ENCODE measurements around the gene KCNMA1.
A peak's percentile ranks its signal among the peaks of the same experiment; 100 is the strongest.

Gene KCNMA1

DNA sequence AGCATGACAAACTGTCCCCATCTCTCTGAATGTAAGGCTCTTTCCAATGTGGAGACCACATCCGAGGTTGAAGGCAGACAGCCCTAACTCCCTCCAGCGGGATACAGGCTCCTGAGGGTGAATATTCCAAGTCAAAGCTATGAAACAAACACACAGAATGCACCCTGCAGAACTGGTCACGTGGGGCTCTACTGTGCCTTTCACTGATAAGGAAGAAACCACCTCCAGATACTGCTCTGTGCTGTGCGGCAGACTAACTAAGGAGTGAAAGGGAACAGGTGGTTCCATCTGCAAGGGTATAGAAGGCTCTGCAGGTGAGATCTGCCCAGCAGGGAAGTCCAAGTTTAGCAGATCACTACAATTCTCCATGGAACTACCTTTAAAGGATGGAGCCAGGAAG, 534.4 kb downstream of the KCNMA1 start:
- TF ChIP-seq GATA2 (IDR thresholded peaks at IDR 0.05; ENCODE audit: low read depth, low read length) (no peak), GATA3 (IDR thresholded peaks at IDR 0.05; ENCODE audit: low read depth, low read length) (no peak)

- TF ChIP-seq GATA2 (IDR thresholded peaks at IDR 0.05; ENCODE audit: low read depth, low read length) (no peak), GATA3 (IDR thresholded peaks at IDR 0.05; ENCODE audit: low read depth, low read length) (no peak)
Observed at GRCh38 chr10:77101341-77101740, 536.3 kb downstream of the KCNMA1 start.

GRCh38 chr10:77099136-77099535, 538.5 kb downstream of the KCNMA1 start:
- TF ChIP-seq GATA3 (IDR thresholded peaks at IDR 0.05; ENCODE audit: low read depth, low read length) (no peak), GATA2 (IDR thresholded peaks at IDR 0.05; ENCODE audit: low read depth, low read length) (no peak)

GRCh38 chr10:77097625-77098024, 540.0 kb downstream of the KCNMA1 start:
- TF ChIP-seq GATA2 (IDR thresholded peaks at IDR 0.05; ENCODE audit: low read depth, low read length), result no peak
- no peak for TF ChIP-seq GATA3 (IDR thresholded peaks at IDR 0.05; ENCODE audit: low read depth, low read length)

DNA sequence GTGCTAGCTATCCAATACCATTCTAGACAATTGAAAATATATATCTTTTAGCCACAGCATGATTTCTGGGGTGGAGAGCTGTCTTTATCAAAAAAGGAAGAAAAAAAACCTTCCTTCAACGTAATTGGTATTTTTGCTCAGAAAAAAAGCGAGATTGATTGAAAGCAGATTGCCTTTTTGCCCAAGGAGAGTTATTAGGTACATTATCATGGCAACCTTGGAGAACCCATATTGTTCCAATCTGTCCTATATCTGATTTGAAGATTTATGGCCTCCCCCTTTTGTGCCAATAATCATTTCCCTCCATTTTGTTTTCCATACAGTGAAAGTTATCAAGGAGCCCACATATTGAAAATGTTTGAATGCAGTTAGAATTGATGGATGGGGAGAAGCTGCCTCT, 544.5 kb downstream of the KCNMA1 start:
- TF ChIP-seq GATA3 (IDR thresholded peaks at IDR 0.05; ENCODE audit: low read depth, low read length) (0 out of 2 replicates have a peak, but pooled peaks have one; percentile 20), GATA2 (IDR thresholded peaks at IDR 0.05; ENCODE audit: low read depth, low read length) (peak; percentile 45; the same call in 1 of the 2 replicates)

DNA sequence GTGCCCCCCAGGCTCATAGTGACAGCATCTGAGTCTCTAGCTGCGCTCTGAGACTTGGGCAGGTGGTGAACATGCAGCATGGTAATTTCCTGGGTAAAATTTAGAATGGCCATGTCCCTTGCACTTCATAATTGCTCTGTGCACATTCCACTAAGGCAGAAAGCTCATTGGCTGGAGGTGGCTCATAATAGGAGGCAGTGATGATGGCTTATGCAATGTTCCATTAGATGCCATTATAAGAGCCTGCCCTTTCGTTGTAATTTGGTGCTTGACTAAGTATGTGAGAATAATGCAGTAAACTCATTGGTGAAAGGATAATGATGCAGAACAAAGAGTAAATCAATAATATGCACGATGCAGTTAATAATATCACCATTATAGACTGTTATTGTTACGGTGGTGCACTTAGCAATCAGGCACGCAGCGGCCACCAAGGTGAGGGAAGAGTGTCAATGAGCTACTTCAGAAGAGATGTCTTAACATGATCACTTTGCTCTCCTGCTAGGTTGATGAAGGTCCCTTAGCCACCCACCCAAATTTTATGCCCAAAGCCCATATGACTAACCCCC, 545.9 kb downstream of the KCNMA1 start:
- no peak for TF ChIP-seq GATA2 (IDR thresholded peaks at IDR 0.05; ENCODE audit: low read depth, low read length)
- no peak for TF ChIP-seq GATA3 (IDR thresholded peaks at IDR 0.05; ENCODE audit: low read depth, low read length)

GRCh38 chr10:77090381-77091356, 546.9 kb downstream of the KCNMA1 start:
- TF ChIP-seq GATA3 (IDR thresholded peaks at IDR 0.05; ENCODE audit: low read depth, low read length) (peak; percentile 100), GATA2 (IDR thresholded peaks at IDR 0.05; ENCODE audit: low read depth, low read length) (peak; percentile 99)

DNA sequence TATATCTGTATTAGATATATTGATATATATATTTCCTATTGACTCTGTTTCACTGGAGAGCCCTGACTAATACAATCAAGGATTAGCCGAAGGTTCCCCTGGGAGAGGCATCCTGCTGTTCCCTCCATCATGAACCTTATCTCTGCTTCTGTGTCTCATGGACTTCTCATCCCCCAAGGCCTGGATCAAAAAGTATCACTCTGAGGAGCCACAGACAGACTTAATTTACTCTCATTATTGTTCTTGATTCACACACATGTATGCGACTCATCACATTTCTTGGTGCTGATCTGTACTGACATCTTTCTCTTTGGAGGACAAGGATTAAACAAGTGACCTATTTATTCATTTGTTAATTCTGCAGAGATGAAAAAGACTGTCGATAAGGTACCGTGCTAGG, 550.2 kb downstream of the KCNMA1 start:
- TF ChIP-seq GATA3 (IDR thresholded peaks at IDR 0.05; ENCODE audit: low read depth, low read length) (no peak), GATA2 (IDR thresholded peaks at IDR 0.05; ENCODE audit: low read depth, low read length) (no peak)

- TF ChIP-seq GATA3 (IDR thresholded peaks at IDR 0.05; ENCODE audit: low read depth, low read length), result no peak
- TF ChIP-seq GATA2 (IDR thresholded peaks at IDR 0.05; ENCODE audit: low read depth, low read length), result no peak
Observed at GRCh38 chr10:77086081-77086480, 551.5 kb downstream of the KCNMA1 start.

DNA sequence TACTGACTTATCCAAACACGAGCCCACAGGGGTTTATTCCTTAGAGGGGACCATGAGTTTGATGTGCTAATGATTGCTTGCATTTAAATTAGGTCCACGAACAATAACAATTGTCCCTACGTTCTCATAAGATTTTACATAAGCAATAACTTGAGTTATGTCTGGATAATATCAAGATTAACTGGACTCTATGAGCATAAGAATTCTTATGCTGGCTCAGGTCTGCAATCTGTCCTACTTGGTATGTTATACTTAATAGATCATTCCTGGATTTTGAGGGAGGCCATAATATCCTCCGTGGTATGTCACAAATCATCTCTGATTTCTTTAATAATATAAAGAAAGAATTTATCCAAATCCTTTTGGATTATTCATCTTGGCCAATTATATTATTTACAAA, 552.3 kb downstream of the KCNMA1 start:
- TF ChIP-seq GATA2 (IDR thresholded peaks at IDR 0.05; ENCODE audit: low read depth, low read length) (no peak), GATA3 (IDR thresholded peaks at IDR 0.05; ENCODE audit: low read depth, low read length) (no peak)

- TF ChIP-seq GATA3 (IDR thresholded peaks at IDR 0.05; ENCODE audit: low read depth, low read length), result no peak
- TF ChIP-seq GATA2 (IDR thresholded peaks at IDR 0.05; ENCODE audit: low read depth, low read length), result no peak
Observed at GRCh38 chr10:77084431-77085144, 553.0 kb downstream of the KCNMA1 start.

DNA sequence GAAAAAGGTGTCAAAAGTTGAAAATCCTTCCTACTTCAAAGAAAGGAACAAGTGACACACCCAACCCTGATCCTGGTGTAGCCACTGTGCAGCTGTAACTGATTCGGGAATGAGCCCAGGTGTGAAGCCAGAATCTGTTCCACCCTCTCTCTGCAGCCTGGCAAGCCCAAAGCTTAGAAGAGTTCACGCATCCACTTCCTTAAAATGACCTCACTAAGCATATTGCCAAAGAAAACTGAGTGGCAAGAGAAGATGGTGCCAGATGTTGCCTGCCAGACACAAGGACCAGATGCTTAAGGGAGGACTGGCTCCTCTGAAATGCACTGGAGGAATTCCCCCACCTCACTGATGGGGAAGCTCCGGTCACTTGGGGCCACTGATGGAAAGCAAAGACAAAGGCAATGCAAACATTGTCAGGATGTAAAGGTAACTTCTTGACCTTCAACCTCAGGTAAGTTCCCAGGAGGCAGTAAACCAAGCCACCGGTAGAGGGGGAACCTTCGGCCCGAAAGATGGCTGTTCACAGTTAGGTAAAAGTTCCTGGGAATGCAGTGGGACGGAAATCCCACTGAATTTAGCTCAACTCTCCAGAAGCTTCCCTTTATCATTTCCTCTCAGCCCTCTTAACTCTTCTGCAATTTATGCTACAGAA, 554.9 kb downstream of the KCNMA1 start:
- TF ChIP-seq GATA3 (IDR thresholded peaks at IDR 0.05; ENCODE audit: low read depth, low read length) (no peak), GATA2 (IDR thresholded peaks at IDR 0.05; ENCODE audit: low read depth, low read length) (no peak)

DNA sequence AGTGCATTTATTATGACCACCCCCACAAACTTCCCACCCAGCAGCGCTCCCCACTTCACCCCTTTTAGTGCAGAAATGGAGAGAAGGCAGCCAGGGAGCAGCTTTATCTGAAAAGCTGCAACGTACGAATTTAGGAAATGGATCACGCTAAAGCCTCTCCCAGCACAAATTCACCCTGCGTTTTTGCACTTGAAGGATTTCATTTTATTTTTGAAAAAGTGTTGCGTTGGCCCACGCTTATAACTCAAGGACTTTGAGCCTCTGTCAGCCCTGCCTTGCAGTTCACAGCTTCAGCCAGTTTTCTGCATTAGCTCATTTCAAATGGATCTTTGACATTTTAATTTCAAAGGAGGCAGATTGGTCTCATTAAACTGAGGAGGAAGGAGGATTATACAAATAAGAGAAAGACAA, 556.1 kb downstream of the KCNMA1 start:
- TF ChIP-seq GATA3 (IDR thresholded peaks at IDR 0.05; ENCODE audit: low read depth, low read length), result no peak
- TF ChIP-seq GATA2 (IDR thresholded peaks at IDR 0.05; ENCODE audit: low read depth, low read length), result no peak

Measured in SH-SY5Y (cell line).